IPS-20b (cell line): ENCODE data around the gene KCNG2.

Experiments used
- H3K27ac ChIP-seq: one replicate; pipeline ENCODE4 v1.5.1; 2013; ENCODE audit warnings: low read length
- H3K27me3 ChIP-seq: 2 replicates; pipeline ENCODE4 v1.6.1; 2013; ENCODE audit warnings: mild to moderate bottlenecking, low read length, inconsistent platforms; ENCODE audit not compliant: insufficient read depth
- H3K36me3 ChIP-seq: 2 replicates; pipeline ENCODE4 v1.6.1; 2013; ENCODE audit warnings: low read depth, mild to moderate bottlenecking, inconsistent platforms, low read length, moderate library complexity; ENCODE audit not compliant: insufficient read depth
- H3K4me1 ChIP-seq: 2 replicates; pipeline ENCODE4 v1.6.1; 2013; ENCODE audit warnings: mild to moderate bottlenecking, control low read depth, inconsistent platforms, low read length, moderate library complexity; ENCODE audit not compliant: insufficient read depth
- H3K4me3 ChIP-seq: 2 replicates; pipeline ENCODE4 v1.5.1; 2013; ENCODE audit warnings: mild to moderate bottlenecking, low read length, inconsistent platforms
- H3K9ac ChIP-seq: 2 replicates; pipeline ENCODE4 v1.6.1; 2013; ENCODE audit warnings: low read depth, mild to moderate bottlenecking, inconsistent platforms, low read length, moderate library complexity
- H3K9me3 ChIP-seq: 2 replicates; pipeline ENCODE4 v1.6.1; 2013; ENCODE audit warnings: mild to moderate bottlenecking, low read depth, low read length, inconsistent platforms; ENCODE audit not compliant: insufficient read depth

Gene KCNG2

DNA sequence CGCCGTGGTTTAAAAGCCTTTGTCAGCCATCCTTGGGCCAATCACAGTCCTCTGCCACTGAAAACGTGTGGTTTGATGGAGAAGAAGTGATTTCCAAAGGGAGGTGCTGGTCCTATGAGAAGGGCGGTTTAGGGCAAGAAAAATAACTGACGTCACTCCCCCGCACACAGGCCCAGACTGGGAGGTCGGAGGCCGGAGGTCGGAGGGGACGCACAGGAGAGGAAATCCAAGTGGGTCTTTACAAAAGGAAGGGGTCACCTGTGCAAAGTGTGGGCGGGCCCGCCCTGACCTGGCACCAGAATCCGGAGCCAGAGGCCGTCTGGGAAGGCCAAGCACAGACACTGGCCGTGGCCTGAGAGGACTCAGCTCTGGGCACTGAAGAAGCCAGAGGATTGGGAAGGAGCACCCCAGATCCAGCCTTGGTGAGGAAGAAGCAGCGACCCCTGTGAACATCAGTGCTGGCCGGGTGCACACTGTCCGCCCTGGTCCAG lies 18.0 kb upstream of the KCNG2 start:
- H3K9ac ChIP-seq, result no peak overlapping the region
- H3K27me3 ChIP-seq, result peaks cover 8% of the 10 kb centered on the region; the same call in 1 of the 2 replicates
- H3K9me3 ChIP-seq, result no peaks in the 10 kb centered on the region
- no peaks in the 10 kb centered on the region for H3K4me1 ChIP-seq
- H3K27ac ChIP-seq, result no peak overlapping the region
- H3K36me3 ChIP-seq, result no peaks in the 10 kb centered on the region
- H3K4me3 ChIP-seq, result no peak overlapping the region

DNA sequence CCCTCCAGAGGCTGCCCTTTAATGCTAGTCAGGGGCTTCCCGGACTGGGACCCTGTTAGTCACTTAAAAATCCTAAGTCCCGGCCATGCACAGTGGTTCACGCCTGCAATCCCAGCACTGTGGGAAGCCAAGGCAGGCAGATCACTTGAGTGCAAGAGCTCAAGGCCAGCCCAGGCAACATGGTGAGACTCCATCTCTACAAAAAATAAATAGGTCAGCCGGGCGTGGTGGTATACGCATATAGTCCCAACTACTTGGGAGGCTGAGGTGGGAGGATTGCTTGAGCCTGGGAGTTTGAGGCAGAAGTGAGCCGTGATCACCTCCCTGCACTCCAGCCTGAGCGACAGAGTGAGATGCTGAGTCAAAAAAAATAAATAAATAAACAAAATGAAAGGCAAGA lies 17.2 kb upstream of the KCNG2 start:
- no peaks in the 10 kb centered on the region for H3K4me1 ChIP-seq
- no peak overlapping the region for H3K27ac ChIP-seq
- no peak overlapping the region for H3K9ac ChIP-seq
- H3K36me3 ChIP-seq, result no peaks in the 10 kb centered on the region
- no peak overlapping the region for H3K4me3 ChIP-seq
- H3K27me3 ChIP-seq, result peaks cover 17% of the 10 kb centered on the region
- H3K9me3 ChIP-seq, result no peaks in the 10 kb centered on the region

DNA sequence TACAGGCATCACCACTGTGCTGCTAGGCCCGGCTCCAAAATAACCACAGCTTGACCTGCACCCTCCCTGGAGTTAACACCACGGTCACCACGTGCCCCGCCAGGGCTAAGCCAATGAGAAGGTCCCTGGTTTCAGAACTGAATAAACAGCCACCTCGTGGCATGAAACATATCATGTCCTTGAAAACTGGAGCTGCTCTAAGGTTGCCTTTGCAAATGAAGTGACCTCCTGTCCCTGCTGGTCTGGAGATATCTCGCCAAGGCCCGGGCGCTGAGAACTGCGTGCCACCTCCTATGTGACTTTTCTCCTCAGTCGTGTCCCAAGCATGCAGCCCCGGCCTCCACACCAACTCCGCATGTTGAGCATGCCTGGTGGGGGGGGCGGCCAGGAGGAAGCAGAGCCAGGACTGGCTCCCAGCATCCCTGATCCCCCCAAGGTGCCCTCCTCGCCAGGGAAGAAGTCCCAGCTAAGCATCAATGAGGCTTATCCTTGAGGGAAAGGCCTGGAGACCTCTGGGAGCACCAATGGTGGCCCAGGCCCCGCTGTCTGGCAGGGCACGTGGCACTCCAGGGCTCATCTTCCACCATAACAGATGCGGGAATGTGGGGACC lies 16.3 kb upstream of the KCNG2 start:
- Histone ChIP-seq H3K27ac (no peak overlapping the region), H3K4me1 (no peaks in the 10 kb centered on the region), H3K36me3 (no peaks in the 10 kb centered on the region), H3K4me3 (no peak overlapping the region), H3K27me3 (peaks cover 25% of the 10 kb centered on the region), H3K9ac (no peak overlapping the region), H3K9me3 (no peaks in the 10 kb centered on the region)

DNA sequence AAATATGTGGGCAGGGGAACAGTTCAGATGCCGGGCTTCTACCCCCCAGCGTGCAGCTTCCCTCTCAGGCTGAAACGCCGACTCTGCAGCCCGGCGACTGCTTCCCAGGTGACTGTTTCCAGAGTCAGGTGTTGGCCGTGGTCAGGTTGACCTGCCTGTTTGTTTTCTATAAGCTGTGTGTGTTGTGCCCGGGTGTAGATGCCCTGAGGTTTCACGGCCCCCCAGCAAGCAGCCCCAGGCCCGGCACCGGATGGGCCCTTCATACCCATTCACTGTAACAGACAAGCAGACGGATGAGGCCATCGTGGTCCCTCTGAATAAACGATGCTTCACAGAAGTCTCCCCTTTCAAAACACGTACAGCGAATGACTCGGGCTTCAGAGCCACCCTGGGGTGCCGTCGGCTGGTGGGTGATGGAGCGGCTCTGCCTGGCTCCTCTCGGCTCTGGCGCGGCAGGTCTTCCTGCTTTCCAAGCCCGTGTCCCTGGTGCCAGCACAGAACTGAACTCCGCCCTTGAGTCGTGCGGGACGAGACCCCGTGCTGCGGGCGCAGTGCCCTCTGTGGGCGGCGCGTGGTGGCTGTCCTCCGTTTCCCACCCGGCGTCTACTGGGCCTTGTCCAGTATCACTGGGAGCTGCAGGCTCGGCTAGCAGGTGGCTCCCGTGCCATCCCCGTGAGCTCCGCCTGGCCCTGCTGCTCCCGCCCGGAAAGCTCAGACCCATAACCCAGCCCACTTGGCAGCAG lies 15.0 kb upstream of the KCNG2 start:
- H3K4me3 ChIP-seq, result no peak overlapping the region
- no peaks in the 10 kb centered on the region for H3K36me3 ChIP-seq
- peaks cover 38% of the 10 kb centered on the region for H3K27me3 ChIP-seq
- no peaks in the 10 kb centered on the region for H3K4me1 ChIP-seq
- no peak overlapping the region for H3K9ac ChIP-seq
- no peak overlapping the region for H3K27ac ChIP-seq
- no peaks in the 10 kb centered on the region for H3K9me3 ChIP-seq

DNA sequence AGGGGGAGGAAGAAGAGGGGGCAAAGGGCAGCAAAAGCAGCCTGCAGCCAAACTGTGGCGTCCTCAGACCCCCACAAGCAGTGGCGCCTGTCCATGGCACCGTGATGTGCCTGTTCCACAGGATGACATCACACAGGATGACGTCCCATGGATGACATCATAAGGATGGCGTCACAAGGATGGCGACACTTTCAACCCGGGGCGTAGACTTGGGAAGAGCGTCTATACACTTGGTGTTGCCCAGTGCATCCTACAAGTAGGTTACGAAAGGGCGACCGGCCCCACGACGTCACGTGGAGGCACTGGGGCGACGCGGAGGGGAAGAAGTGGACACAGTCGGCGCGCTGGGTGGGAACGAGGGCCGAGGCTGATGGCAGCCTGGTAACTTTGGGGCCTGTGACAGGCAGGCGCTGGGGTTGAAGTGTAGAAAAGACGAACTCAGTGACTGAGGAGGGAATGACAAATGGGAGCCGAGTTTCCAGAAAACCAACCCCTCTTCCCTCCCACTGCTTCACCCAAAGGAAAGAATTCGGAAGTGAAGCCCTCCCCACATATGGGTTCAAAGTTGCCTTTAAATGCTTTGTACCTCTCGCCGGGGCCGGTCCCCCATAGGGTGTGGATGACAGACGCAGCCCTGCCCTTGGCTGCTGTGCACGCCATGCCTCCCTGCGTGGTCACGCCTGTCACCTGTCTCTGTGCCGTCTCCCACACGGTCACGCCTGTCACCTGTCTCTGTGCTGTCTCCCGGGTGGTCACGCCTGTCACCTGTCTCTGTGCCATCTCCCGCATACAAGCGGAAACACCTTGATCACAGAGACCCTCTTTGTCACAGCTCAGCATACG lies 13.4 kb upstream of the KCNG2 start:
- Histone ChIP-seq H3K9ac (no peak overlapping the region), H3K27me3 (peaks cover 54% of the 10 kb centered on the region), H3K27ac (no peak overlapping the region), H3K9me3 (no peaks in the 10 kb centered on the region), H3K4me3 (no peak overlapping the region), H3K36me3 (no peaks in the 10 kb centered on the region), H3K4me1 (no peaks in the 10 kb centered on the region)

DNA sequence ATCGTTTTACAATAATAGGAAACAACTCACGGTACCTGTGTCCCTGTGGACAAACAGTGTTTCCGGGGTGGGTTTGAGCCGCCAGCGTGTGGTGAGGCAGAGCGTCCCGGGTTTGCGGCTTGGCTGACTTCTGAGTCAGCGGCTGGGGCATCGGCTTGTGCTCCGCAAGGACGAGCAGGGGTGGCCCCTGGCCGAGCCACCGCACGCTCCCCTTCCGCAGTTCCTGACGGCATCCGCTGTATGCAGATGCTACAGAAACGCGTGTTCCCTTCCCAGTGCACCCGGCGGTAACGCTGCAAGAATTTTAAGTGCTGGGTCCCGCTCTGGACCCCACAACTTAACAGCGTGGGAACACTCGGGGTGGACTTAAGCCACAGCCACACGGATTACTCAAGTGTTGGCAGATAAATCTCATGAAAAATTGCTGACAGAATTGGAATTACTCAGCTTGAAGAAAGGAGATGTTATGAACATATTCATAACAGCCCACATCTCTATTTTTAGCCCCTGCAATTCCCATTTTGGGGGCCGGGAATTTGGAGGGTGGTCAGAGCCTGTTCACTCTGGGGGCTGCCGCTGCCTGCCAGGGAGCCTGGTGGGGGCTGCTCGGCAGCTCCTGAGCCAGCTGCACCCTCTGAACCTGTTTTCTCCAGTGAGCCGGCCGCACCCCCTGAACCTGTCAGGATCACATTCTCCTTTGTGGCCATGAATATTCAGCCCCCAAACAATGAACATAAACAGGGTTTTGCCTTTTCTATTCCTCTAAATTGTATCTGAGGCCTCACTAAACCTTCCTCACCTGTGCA lies 12.6 kb upstream of the KCNG2 start:
- no peak overlapping the region for H3K9ac ChIP-seq
- no peaks in the 10 kb centered on the region for H3K36me3 ChIP-seq
- no peaks in the 10 kb centered on the region for H3K4me1 ChIP-seq
- no peak overlapping the region for H3K4me3 ChIP-seq
- H3K9me3 ChIP-seq, result no peaks in the 10 kb centered on the region
- peaks cover 62% of the 10 kb centered on the region for H3K27me3 ChIP-seq
- no peak overlapping the region for H3K27ac ChIP-seq

DNA sequence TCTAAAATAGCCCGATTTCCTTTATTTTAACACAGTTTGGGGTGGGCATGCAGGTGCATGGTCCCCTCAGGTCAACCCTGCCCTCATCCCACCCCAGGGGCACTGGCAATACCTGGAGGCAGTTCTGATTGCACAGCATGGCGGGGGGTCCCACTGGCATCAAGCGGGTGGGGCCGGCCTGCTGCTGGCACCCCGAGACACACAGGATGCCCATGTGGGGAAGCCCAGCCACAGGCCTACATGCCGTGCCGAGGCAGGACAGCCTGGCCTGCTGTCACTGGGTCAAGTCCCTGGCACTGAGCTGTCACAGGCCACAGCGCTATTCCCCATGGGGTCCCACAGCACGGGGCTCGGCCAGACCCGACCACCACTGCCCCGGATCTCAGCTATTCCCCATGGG lies 11.9 kb upstream of the KCNG2 start:
- no peak overlapping the region for H3K4me3 ChIP-seq

DNA sequence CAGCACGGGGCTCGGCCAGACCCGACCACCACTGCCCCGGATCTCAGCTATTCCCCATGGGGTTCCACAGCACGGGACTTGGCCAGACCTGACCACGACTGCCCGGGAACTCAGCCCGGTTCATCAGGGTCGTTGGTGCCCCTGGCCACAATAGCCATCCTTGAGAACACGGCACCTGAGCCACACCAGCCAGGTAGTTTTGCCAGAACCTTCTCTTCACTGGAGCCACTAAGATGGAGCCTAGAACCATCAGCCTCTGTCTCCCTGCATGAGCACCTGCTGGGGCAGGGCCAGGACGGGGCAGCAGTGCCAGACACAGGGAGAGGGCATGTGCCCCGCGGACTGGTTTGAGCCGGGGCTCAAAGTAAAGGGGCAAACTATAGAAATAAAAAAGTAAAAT lies 11.4 kb upstream of the KCNG2 start:
- Histone ChIP-seq H3K4me1 (no peaks in the 10 kb centered on the region), H3K9ac (no peak overlapping the region), H3K27me3 (peaks cover 73% of the 10 kb centered on the region), H3K36me3 (no peaks in the 10 kb centered on the region), H3K27ac (no peak overlapping the region), H3K4me3 (no peak overlapping the region), H3K9me3 (no peaks in the 10 kb centered on the region)

More for the DNA sequence above, 11.9 kb upstream of the KCNG2 start:
- no peak overlapping the region for H3K27ac ChIP-seq
- no peaks in the 10 kb centered on the region for H3K4me1 ChIP-seq
- H3K9ac ChIP-seq, result no peak overlapping the region
- no peaks in the 10 kb centered on the region for H3K9me3 ChIP-seq
- peaks cover 68% of the 10 kb centered on the region for H3K27me3 ChIP-seq
- no peaks in the 10 kb centered on the region for H3K36me3 ChIP-seq

DNA sequence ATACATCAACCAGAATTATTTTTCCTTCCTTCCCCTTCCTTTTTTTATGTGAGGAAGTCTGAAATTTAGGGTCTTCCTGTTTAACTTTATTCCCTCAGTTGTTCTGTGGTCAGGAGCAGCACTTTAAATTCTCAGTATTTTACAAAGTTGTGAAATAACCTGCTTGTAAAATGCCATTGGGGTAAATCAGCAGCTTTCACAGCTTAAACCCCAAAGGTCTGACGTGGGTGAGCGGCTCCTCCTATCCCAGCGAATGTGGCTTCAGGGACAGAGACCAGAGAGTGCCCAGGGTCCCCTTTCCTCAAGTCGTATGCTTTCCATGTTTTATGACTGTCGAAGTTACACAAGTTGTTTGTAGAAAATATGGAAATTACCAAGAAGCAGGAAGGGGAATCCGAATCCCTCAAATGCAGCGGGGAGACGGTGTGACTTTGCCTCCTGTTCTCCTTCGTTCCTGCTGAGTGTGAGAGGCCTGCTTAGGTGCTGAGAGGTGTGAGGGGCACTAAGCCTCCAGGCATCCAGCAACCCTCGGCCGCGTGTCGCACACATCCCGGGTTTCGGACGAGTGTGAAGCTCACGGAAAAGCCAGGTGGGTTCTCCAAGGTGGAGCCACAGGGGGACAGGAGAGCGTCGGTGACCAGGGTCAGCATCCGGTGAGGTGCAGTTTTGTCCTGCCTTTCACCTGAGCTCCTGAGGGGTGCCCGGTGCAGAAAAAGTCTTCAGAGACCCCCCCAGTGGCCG lies 10.8 kb upstream of the KCNG2 start:
- peaks cover 79% of the 10 kb centered on the region for H3K27me3 ChIP-seq
- no peaks in the 10 kb centered on the region for H3K36me3 ChIP-seq
- H3K9me3 ChIP-seq, result no peaks in the 10 kb centered on the region
- H3K27ac ChIP-seq, result no peak overlapping the region
- no peak overlapping the region for H3K9ac ChIP-seq
- no peak overlapping the region for H3K4me3 ChIP-seq
- no peaks in the 10 kb centered on the region for H3K4me1 ChIP-seq

DNA sequence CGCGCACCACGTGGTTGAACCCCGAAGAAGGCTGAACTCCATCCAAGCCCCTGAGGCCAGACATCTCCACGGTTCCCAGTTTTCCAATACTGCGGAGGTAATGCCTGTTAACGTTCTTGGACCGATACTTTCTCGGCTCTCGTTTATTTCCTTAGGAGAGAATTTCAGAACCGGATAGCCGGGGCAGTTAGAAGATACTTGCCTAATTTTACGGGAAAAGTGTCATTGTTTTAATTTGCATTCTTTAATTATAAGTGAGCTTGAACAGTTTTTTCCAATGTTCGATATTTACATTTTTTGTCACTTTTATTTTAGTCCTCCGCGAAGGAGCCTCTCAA lies 10.2 kb upstream of the KCNG2 start:
- H3K9me3 ChIP-seq, result no peaks in the 10 kb centered on the region
- H3K27me3 ChIP-seq, result peaks cover 85% of the 10 kb centered on the region
- H3K4me3 ChIP-seq, result peak overlapping the region; percentile 33; the same call in 1 of the 2 replicates
- H3K4me1 ChIP-seq, result no peaks in the 10 kb centered on the region
- H3K36me3 ChIP-seq, result no peaks in the 10 kb centered on the region
- H3K27ac ChIP-seq, result no peak overlapping the region
- no peak overlapping the region for H3K9ac ChIP-seq
